ENCODE measurements around the gene ARL9. TPM values are rescaled to one million over a fixed set of nuclear protein-coding genes. Genes with fewer than 3 reads are reported as not detected.

The ARL9 gene
- total and polyA plus RNA-seq, 7 donors, result 0.09 to 0.25 (median 0.15) TPM; not detected in 4

DNA sequence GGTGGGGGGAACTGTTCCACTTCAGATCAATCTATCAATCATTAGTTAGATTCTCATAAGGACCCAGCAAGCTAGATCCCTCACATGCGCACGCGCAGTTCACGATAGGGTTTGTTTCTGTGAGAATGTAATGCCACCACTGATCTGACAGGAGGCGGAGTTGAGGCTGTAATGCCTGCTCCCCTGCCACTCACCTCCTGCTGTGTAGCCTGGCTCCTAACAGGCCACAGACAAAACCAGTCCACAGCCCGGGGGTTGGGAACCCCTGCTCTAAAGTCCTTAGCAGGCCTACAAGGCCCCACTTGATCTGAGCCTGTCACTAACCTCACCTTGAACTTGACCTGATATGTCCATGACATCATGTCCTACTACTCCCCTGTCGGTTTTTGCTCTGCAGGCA, 30.3 kb downstream of the ARL9 start:
- Histone ChIP-seq H3K4me1 (no peaks in the 10 kb centered on the region), H3K4me3 (no peak overlapping the region), H3K36me3 (ENCODE audit: insufficient read depth in 1 of 2, low read depth in 1 of 2) (no peaks in the 10 kb centered on the region), H3K27ac (no peak overlapping the region), H3K9me3 (no peaks in the 10 kb centered on the region), H3K27me3 (ENCODE audit: insufficient read depth in 3 of 3, low read length in 2 of 3) (peaks cover 0 to 31% (median 2%) of the 10 kb centered on the region in 3 donors)
- intact Hi-C loops (cut with DNase I), result no loop called here
- 73 to 88% (median 87%) methylated on average over 7 of the region's 7 CpGs for WGBS, 3 donors
- DNase-seq, result no peak
- TF ChIP-seq CTCF (IDR thresholded peaks at IDR 0.05), result no peak
- ATAC-seq, result no peak

DNA sequence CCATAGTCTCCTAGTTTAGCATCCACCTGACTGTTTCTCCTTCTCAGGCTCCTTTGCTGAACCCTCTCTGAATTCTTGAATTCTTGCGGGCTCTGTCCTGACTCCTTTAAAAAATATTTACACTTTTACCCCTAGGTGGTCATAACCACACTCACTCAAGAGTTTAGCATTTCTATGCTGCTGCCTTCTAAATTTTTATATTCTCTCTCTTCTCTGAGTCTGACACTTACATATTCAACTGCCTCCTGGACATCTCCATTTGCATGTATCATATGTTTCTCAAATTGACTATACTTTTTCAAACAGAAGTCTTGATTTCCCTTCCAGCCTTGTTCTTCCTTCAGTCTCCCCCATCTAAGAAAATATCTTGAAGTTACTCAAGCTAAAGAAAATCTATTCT, 31.6 kb downstream of the ARL9 start:
- WGBS, 3 donors, result 97 to 100% (median 98%) methylated on average over 1 of the region's 1 CpG
- H3K27ac ChIP-seq, result no peak overlapping the region
- intact Hi-C loops (cut with DNase I), result no loop called here
- peaks cover 0 to 20% (median 0%) of the 10 kb centered on the region in 3 donors for H3K27me3 ChIP-seq (ENCODE audit: insufficient read depth in 3 of 3, low read length in 2 of 3)
- DNase-seq, result no peak
- ATAC-seq, result no peak
- H3K9me3 ChIP-seq, result no peaks in the 10 kb centered on the region
- H3K4me3 ChIP-seq, result no peak overlapping the region
- no peaks in the 10 kb centered on the region for H3K36me3 ChIP-seq (ENCODE audit: insufficient read depth in 1 of 2, low read depth in 1 of 2)
- TF ChIP-seq CTCF (IDR thresholded peaks at IDR 0.05), result no peak
- H3K4me1 ChIP-seq, result no peaks in the 10 kb centered on the region

- Histone ChIP-seq H3K9me3 (no peaks in the 10 kb centered on the region), H3K4me1 (peaks cover 3% of the 10 kb centered on the region), H3K36me3 (ENCODE audit: insufficient read depth in 1 of 2, low read depth in 1 of 2) (no peaks in the 10 kb centered on the region), H3K27me3 (ENCODE audit: insufficient read depth in 3 of 3, low read length in 2 of 3) (no peaks in the 10 kb centered on the region), H3K27ac (no peak overlapping the region), H3K4me3 (no peak overlapping the region)
- no peak for DNase-seq
- TF ChIP-seq CTCF (IDR thresholded peaks at IDR 0.05), result no peak
- 89 to 90% (median 90%) methylated on average over 4 of the region's 4 CpGs for WGBS, 3 donors
- ATAC-seq, result no peak
- intact Hi-C loops (cut with DNase I), result loop anchor here in 1 of 2 donors (5.0 kb wide), 1 partner anchor 104 kb away; the partner anchor contains the start of genes PAICS and PPAT
Measured at GRCh38 chr4:56540826-56541225, 35.2 kb downstream of the ARL9 start.

DNA sequence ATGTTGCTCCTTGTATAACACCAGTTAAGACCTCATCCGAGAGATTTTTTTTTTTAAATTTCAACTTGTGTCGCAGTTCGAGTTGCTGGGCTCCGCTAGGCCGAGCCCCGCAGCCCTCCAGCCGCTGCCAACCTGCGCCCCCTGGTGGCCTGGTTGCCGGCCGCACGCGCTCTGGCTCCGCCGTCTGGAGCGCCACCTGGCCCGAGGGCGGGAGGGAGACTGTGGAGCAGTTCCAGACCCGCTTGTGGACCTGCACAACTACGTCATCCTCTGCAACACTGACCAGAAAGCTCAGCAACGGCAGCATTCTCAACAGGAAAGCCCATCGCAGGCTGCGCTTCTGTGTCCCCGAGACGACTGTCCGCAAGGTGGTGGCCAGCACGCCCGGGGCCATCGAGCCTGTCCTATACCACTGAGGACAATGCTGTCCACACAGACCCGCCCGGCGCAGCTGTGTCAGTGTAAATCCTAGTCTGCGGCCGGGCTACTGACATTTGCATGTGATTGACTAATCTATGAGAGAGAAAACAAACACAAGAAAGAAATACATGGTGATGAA, 39.1 kb downstream of the ARL9 start:
- no peaks in the 10 kb centered on the region for H3K36me3 ChIP-seq (ENCODE audit: insufficient read depth in 1 of 2, low read depth in 1 of 2)
- WGBS, 3 donors, result 2 to 3% (median 2%) methylated on average over 33 of the region's 33 CpGs
- TF ChIP-seq CTCF (IDR thresholded peaks at IDR 0.05), result peak; percentile 98
- H3K9me3 ChIP-seq, result no peaks in the 10 kb centered on the region
- peaks cover 3% of the 10 kb centered on the region for H3K4me1 ChIP-seq
- no peaks in the 10 kb centered on the region for H3K27me3 ChIP-seq (ENCODE audit: insufficient read depth in 3 of 3, low read length in 2 of 3)
- H3K4me3 ChIP-seq, result peak overlapping the region; percentile 59
- peak; percentile 84 to 89 for DNase-seq
- peak; percentile 99 to 100 (median 100) for ATAC-seq
- H3K27ac ChIP-seq, result no peak overlapping the region
- intact Hi-C loops (cut with DNase I), result loop anchor here in 1 of 2 donors (5.0 kb wide), 1 partner anchor 107 kb away; the partner anchor contains the start of genes PAICS and PPAT

DNA sequence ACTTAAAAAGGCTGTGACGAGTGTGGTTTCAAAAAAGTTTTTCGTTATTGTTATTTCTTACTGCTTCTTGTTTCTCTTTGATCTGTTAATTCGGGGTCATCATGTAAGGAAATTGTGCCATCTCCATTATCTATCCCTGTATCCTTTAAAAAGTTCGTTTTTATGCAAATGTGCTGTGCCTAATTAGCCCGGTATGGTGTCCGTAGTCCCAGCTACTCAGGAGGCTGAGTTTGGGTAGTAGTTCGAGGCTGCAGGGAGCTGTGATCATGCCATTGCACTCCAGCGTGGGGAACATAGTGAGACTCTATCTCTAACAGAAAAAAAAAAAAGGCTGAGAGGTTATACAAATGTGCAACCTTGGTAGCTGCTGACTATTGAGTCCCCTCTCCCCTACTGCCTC, 45.1 kb downstream of the ARL9 start:
- Histone ChIP-seq H3K4me3 (no peak overlapping the region), H3K27me3 (ENCODE audit: insufficient read depth in 3 of 3, low read length in 2 of 3) (no peaks in the 10 kb centered on the region), H3K36me3 (ENCODE audit: insufficient read depth in 1 of 2, low read depth in 1 of 2) (no peaks in the 10 kb centered on the region), H3K27ac (no peak overlapping the region), H3K9me3 (no peaks in the 10 kb centered on the region), H3K4me1 (no peaks in the 10 kb centered on the region)
- ATAC-seq, result no peak
- 59 to 61% (median 60%) methylated on average over 8 of the region's 8 CpGs for WGBS, 3 donors
- intact Hi-C loops (cut with DNase I), result no loop called here
- DNase-seq, result no peak
- TF ChIP-seq CTCF (IDR thresholded peaks at IDR 0.05), result no peak
